Parathyroid adenoma (tissue), 2 donors: Measurements from ENCODE around the gene SGSM2.

Experiments
- H2AFZ ChIP-seq: fragments of 300-600 bp; sonication (generic); one replicate; pipeline ENCODE4 v1.7.0; 2017; ENCODE audit warnings: antibody characterized with exemption, mild to moderate bottlenecking
- H3K27ac ChIP-seq: fragments of 300-600 bp; sonication (generic); one replicate; pipeline ENCODE4 v1.7.0; 2017
- H3K27me3 ChIP-seq: fragments of 300-600 bp; sonication (generic); one replicate; pipeline ENCODE4 v1.7.0; 2017; ENCODE audit warnings: low read length; ENCODE audit not compliant: control insufficient read depth, insufficient read depth
- H3K36me3 ChIP-seq: fragments of 300-600 bp; sonication (generic); one replicate; pipeline ENCODE4 v1.7.0; 2017; ENCODE audit warnings: low read length; ENCODE audit not compliant: control insufficient read depth, insufficient read depth
- H3K4me1 ChIP-seq: fragments of 300-600 bp; sonication (generic); one replicate; pipeline ENCODE4 v1.7.0; 2017; ENCODE audit warnings: control low read depth
- H3K4me2 ChIP-seq: fragments of 300-600 bp; sonication (generic); one replicate; pipeline ENCODE4 v1.7.0; 2017; ENCODE audit warnings: low read length
- H3K4me3 ChIP-seq: fragments of 300-600 bp; sonication (generic); one replicate; pipeline ENCODE4 v1.7.0; 2017; ENCODE audit warnings: low read depth, low read length
- H3K79me2 ChIP-seq: fragments of 300-600 bp; sonication (generic); one replicate; pipeline ENCODE4 v1.7.0; 2017; ENCODE audit warnings: control low read depth
- H3K9ac ChIP-seq: fragments of 300-600 bp; sonication (generic); one replicate; pipeline ENCODE4 v1.7.0; 2017; ENCODE audit warnings: mild to moderate bottlenecking
- H3K9me3 ChIP-seq: fragments of 300-600 bp; sonication (generic); one replicate; pipeline ENCODE4 v1.7.0; 2017; ENCODE audit warnings: low read length; ENCODE audit not compliant: control insufficient read depth
- CTCF ChIP-seq: fragments of 300-600 bp; sonication (generic); IDR thresholded peaks from one replicate; pipeline ENCODE4 v1.7.0; 2017; ENCODE audit warnings: antibody characterized with exemption, mild to moderate bottlenecking
- donor health status: primary hyperparathyroidism.

SGSM2 gene

GRCh38 chr17:2365132-2365531, 27.8 kb downstream of the SGSM2 start:
- H3K79me2 ChIP-seq: no peaks in the 10 kb centered on the region
- no peaks in the 10 kb centered on the region for H3K4me1 ChIP-seq
- H2AFZ ChIP-seq: no peak overlapping the region
- no peaks in the 10 kb centered on the region for H3K36me3 ChIP-seq
- H3K4me2 ChIP-seq: no peak overlapping the region
- H3K9me3 ChIP-seq: no peaks in the 10 kb centered on the region
- H3K4me3 ChIP-seq: no peak overlapping the region
- H3K27ac ChIP-seq: no peak overlapping the region
- no peak overlapping the region for H3K9ac ChIP-seq
- no peaks in the 10 kb centered on the region for H3K27me3 ChIP-seq
- TF ChIP-seq CTCF: no peak

GRCh38 chr17:2366747-2367494, 29.6 kb downstream of the SGSM2 start:
- Histone ChIP-seq H3K79me2 (no peaks in the 10 kb centered on the region), H3K4me1 (no peaks in the 10 kb centered on the region), H3K27me3 (no peaks in the 10 kb centered on the region), H3K36me3 (no peaks in the 10 kb centered on the region), H3K9me3 (no peaks in the 10 kb centered on the region), H3K27ac (no peak overlapping the region), H3K4me2 (no peak overlapping the region), H3K9ac (no peak overlapping the region), H2AFZ (no peak overlapping the region), H3K4me3 (no peak overlapping the region)
- no peak for TF ChIP-seq CTCF

GRCh38 chr17:2368359-2368758, 31.1 kb downstream of the SGSM2 start:
- no peak overlapping the region for H3K4me2 ChIP-seq
- H3K4me1 ChIP-seq: no peaks in the 10 kb centered on the region
- no peak overlapping the region for H3K27ac ChIP-seq
- no peaks in the 10 kb centered on the region for H3K79me2 ChIP-seq
- no peak overlapping the region for H3K4me3 ChIP-seq
- H2AFZ ChIP-seq: no peak overlapping the region
- no peak overlapping the region for H3K9ac ChIP-seq
- H3K36me3 ChIP-seq: no peaks in the 10 kb centered on the region
- no peaks in the 10 kb centered on the region for H3K9me3 ChIP-seq
- TF ChIP-seq CTCF: no peak
- H3K27me3 ChIP-seq: no peaks in the 10 kb centered on the region

GRCh38 chr17:2369039-2369438, 31.7 kb downstream of the SGSM2 start:
- Histone ChIP-seq H3K27ac (no peak overlapping the region), H3K27me3 (no peaks in the 10 kb centered on the region), H3K4me1 (no peaks in the 10 kb centered on the region), H3K36me3 (no peaks in the 10 kb centered on the region), H3K4me3 (no peak overlapping the region), H2AFZ (no peak overlapping the region), H3K9ac (no peak overlapping the region), H3K79me2 (no peaks in the 10 kb centered on the region), H3K9me3 (no peaks in the 10 kb centered on the region), H3K4me2 (no peak overlapping the region)
- TF ChIP-seq CTCF: no peak
